Vagina (tissue), 2 donors: ENCODE data around the gene PECR. TPM values are rescaled to one million over a fixed set of nuclear protein-coding genes. Genes with fewer than 3 reads are reported as not detected.
A peak's percentile ranks its signal among the peaks of the same experiment; 100 is the strongest.

Experiments
- DNase-seq, 2 donors: peaks; one replicate each; pipeline ENCODE4 v3.0.0-alpha.2; 2017; ENCODE audit errors: extremely low spot score in 2 of 2
- H3K27ac ChIP-seq: fragments of 200-600 bp; sonication (generic); one replicate; pipeline ENCODE4 v1.5.1; 2019
- H3K27me3 ChIP-seq: fragments of 200-600 bp; sonication (generic); one replicate; pipeline ENCODE4 v1.5.1; 2019
- H3K36me3 ChIP-seq, 2 donors: fragments of 200-600 bp; sonication (generic); one replicate each; pipeline ENCODE4 v1.5.1; 2017 to 2019
- H3K4me1 ChIP-seq: fragments of 200-600 bp; sonication (generic); one replicate; pipeline ENCODE4 v1.5.1; 2019
- H3K4me3 ChIP-seq, 2 donors: fragments of 200-600 bp; sonication (generic); 1 replicate in 1 of 2; 2 replicates in 1 of 2; pipeline ENCODE4 v1.5.1; 2016 to 2019
- H3K9me3 ChIP-seq: fragments of 200-600 bp; sonication (generic); one replicate; pipeline ENCODE4 v1.5.1; 2019
- CTCF ChIP-seq, 3 experiments: fragments of 450-650 bp in 2 of 3; fragments of 200-600 bp in 1 of 3; sonication (generic) in 1 of 3; IDR thresholded peaks; one replicate each; pipeline ENCODE4 v1.5.1; 2017 to 2019; ENCODE audit warnings: antibody characterized with exemption in 3 of 3, mild to moderate bottlenecking in 2 of 3, moderate library complexity in 2 of 3
- POLR2A ChIP-seq, 2 donors: fragments of 450-650 bp; IDR thresholded peaks; one replicate each; pipeline ENCODE4 v1.6.1; 2017; ENCODE audit warnings: antibody characterized with exemption in 2 of 2, mild to moderate bottlenecking in 2 of 2, moderate library complexity in 2 of 2
- POLR2AphosphoS5 ChIP-seq, 2 donors: sonication (generic); formaldehyde crosslinking; IDR thresholded peaks; one replicate each; pipeline ENCODE4 v1.9.0; 2017; ENCODE audit warnings: antibody characterized with exemption in 2 of 2, mild to moderate bottlenecking in 2 of 2, low read depth in 1 of 2; ENCODE audit not compliant: insufficient read depth in 1 of 2
- intact Hi-C: fragments of 100-400 bp; cut with DNase I; formaldehyde crosslinking; loops from one replicate; pipeline ENCODE4 v1.15.1; 2023
- total RNA-seq: library from RNA; depleted of rRNA; stranded (reverse); fragments of >200 nt; gene quantifications from one replicate; pipeline ENCODE4 v1.2.3, GENCODE V29; 2016

Gene PECR
- total RNA-seq, 1 donor from 2014 or later = 13.0 TPM

GRCh38 chr2:216021768-216022565 lies 59.6 kb downstream of the PECR start:
- H3K27ac ChIP-seq = no peak overlapping the region
- no peaks in the 10 kb centered on the region for H3K36me3 ChIP-seq
- TF ChIP-seq POLR2A (IDR thresholded peaks at IDR 0.05) (no peak), CTCF (IDR thresholded peaks at IDR 0.05) (no peak), POLR2AphosphoS5 (IDR thresholded peaks at IDR 0.05; ENCODE audit: insufficient read depth in 1 of 2, low read depth in 1 of 2) (no peak)
- DNase-seq = peak in 1 of 2 donors; percentile 16
- H3K9me3 ChIP-seq = no peaks in the 10 kb centered on the region
- intact Hi-C loops = no loop called here
- H3K4me3 ChIP-seq = no peak overlapping the region
- H3K27me3 ChIP-seq = no peaks in the 10 kb centered on the region
- H3K4me1 ChIP-seq = no peaks in the 10 kb centered on the region

- intact Hi-C loops = no loop called here
- Histone ChIP-seq H3K27me3 (no peaks in the 10 kb centered on the region), H3K27ac (no peak overlapping the region), H3K9me3 (no peaks in the 10 kb centered on the region), H3K4me3 (no peak overlapping the region), H3K4me1 (peaks cover 6% of the 10 kb centered on the region), H3K36me3 (no peaks in the 10 kb centered on the region)
- DNase-seq = peak in 1 of 2 donors; percentile 1
- no peak for TF ChIP-seq CTCF (IDR thresholded peaks at IDR 0.05)
- no peak for TF ChIP-seq POLR2A (IDR thresholded peaks at IDR 0.05)
- TF ChIP-seq POLR2AphosphoS5 (IDR thresholded peaks at IDR 0.05; ENCODE audit: insufficient read depth in 1 of 2, low read depth in 1 of 2) = no peak
Observed at GRCh38 chr2:216018709-216019108, 62.9 kb downstream of the PECR start.

- Histone ChIP-seq H3K9me3 (no peaks in the 10 kb centered on the region), H3K4me3 (no peak overlapping the region), H3K4me1 (peaks cover 15% of the 10 kb centered on the region), H3K36me3 (no peaks in the 10 kb centered on the region), H3K27me3 (no peaks in the 10 kb centered on the region), H3K27ac (no peak overlapping the region)
- intact Hi-C loops = no loop called here
- DNase-seq = peak in 1 of 2 donors; percentile 70
- TF ChIP-seq POLR2A (IDR thresholded peaks at IDR 0.05) = no peak
- no peak for TF ChIP-seq POLR2AphosphoS5 (IDR thresholded peaks at IDR 0.05; ENCODE audit: insufficient read depth in 1 of 2, low read depth in 1 of 2)
- no peak for TF ChIP-seq CTCF (IDR thresholded peaks at IDR 0.05)
Observed at GRCh38 chr2:216017365-216017764, 64.2 kb downstream of the PECR start.

- Histone ChIP-seq H3K27ac (no peak overlapping the region), H3K36me3 (no peaks in the 10 kb centered on the region), H3K9me3 (no peaks in the 10 kb centered on the region), H3K4me3 (no peak overlapping the region), H3K27me3 (no peaks in the 10 kb centered on the region), H3K4me1 (peaks cover 23% of the 10 kb centered on the region)
- no peak for DNase-seq
- intact Hi-C loops = no loop called here
- TF ChIP-seq POLR2A (IDR thresholded peaks at IDR 0.05) = no peak
- TF ChIP-seq CTCF (IDR thresholded peaks at IDR 0.05) = no peak
- TF ChIP-seq POLR2AphosphoS5 (IDR thresholded peaks at IDR 0.05; ENCODE audit: insufficient read depth in 1 of 2, low read depth in 1 of 2) = no peak
Observed at GRCh38 chr2:216016581-216016980, 65.0 kb downstream of the PECR start.
